HUES64 (cell line): Measurements from ENCODE around the gene KCNA2.

ENCODE experiments used
- H3K27ac ChIP-seq: 2 replicates; pipeline ENCODE4 v1.7.0; 2013; ENCODE audit warnings: low read depth, low read length, inconsistent platforms
- H3K27me3 ChIP-seq: 2 replicates; pipeline ENCODE4 v1.6.1; 2013; ENCODE audit warnings: mild to moderate bottlenecking, low read length; ENCODE audit not compliant: insufficient read depth
- H3K36me3 ChIP-seq: 2 replicates; pipeline ENCODE4 v1.6.1; 2013; ENCODE audit warnings: mild to moderate bottlenecking, low read length; ENCODE audit not compliant: insufficient read depth
- H3K4me1 ChIP-seq: 2 replicates; pipeline ENCODE4 v1.6.1; 2013; ENCODE audit warnings: mild to moderate bottlenecking, low read length, moderate library complexity; ENCODE audit not compliant: insufficient read depth
- H3K4me3 ChIP-seq: 2 replicates; pipeline ENCODE4 v1.5.1; 2013; ENCODE audit warnings: mild to moderate bottlenecking, low read length, moderate library complexity
- H3K9ac ChIP-seq: 2 replicates; pipeline ENCODE4 v1.6.1; 2013; ENCODE audit warnings: mild to moderate bottlenecking, low read depth, low read length
- H3K9me3 ChIP-seq: 2 replicates; pipeline ENCODE4 v1.6.1; 2013; ENCODE audit warnings: low read depth, low read length; ENCODE audit not compliant: insufficient read depth
- WGBS: fragments of 150-250, 120-280 bp; methylation state at CpG from one replicate; pipeline ENCODE4 v1.1.7; 2013; ENCODE audit warnings: missing lambda C conversion rate; 5-methylcytosine and 5-hydroxymethylcytosine counted together

The KCNA2 gene

DNA sequence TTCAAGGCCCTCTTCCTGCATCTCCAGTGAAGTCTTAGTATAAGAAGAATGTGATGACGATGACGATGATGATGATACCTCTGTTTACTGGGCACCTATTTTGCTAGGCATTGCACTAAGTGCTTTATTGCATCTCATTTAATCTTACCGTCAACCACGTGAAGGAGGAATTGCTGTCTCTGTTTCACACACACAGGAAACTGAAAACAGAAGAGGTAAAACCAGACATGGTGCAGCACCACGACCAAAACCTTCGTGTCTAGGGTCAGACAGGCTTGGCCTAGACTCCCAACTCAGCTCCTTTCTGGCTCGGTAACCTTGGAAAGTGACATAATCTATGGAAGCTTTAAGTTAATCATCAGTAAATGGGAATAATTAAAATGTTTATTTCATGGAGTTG lies 20.7 kb upstream of the KCNA2 start:
- no peak overlapping the region for H3K9ac ChIP-seq
- H3K4me3 ChIP-seq = no peak overlapping the region
- no peak overlapping the region for H3K27ac ChIP-seq
- H3K4me1 ChIP-seq = no peaks in the 10 kb centered on the region
- H3K27me3 ChIP-seq = peaks cover 26% of the 10 kb centered on the region; the same call in 1 of the 2 replicates
- H3K9me3 ChIP-seq = no peaks in the 10 kb centered on the region
- 88% methylated on average over 7 of the region's 7 CpGs for WGBS
- no peaks in the 10 kb centered on the region for H3K36me3 ChIP-seq

DNA sequence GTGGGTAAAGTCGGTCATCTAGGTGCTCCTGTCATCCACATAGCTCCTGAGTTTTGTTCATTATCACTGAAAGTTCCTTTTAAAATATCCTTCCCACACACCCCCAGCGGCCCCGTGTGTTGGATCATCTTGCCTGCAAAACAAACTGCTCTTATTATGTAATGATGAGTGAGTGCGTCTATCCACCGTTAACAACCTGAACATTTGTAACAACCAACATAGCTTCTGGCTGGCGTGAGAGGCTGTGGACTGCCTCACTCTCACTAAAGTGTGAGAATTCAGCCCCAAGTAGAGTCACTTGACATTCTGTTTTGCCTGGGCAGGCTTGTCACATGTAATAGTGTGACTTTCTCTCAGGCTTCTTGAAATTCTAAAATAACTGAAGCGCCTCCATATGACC lies 14.5 kb upstream of the KCNA2 start:
- no peaks in the 10 kb centered on the region for H3K4me1 ChIP-seq
- peaks cover 59% of the 10 kb centered on the region for H3K27me3 ChIP-seq
- H3K4me3 ChIP-seq = no peak overlapping the region
- H3K9ac ChIP-seq = no peak overlapping the region
- 80% methylated on average over 7 of the region's 7 CpGs for WGBS
- no peaks in the 10 kb centered on the region for H3K36me3 ChIP-seq
- H3K9me3 ChIP-seq = no peaks in the 10 kb centered on the region
- no peak overlapping the region for H3K27ac ChIP-seq

DNA sequence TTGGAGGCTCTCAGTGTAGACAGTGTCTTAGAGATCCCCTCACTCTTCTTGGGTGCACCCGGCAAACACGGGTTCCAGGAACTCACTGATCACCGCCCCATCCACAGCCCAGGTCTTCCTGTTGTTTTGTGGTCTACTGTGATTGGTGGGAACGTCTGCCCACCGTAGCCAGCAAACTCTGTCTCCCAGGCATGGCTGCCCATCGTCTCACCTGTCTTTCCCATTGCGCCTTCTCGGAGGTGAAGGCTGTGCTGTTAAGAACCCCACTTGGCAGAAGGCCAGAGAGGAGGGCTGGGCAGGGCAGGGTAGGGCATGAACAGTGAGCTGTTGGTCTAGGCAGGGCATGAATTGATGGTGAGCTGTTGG lies 14.1 kb upstream of the KCNA2 start:
- Histone ChIP-seq H3K4me1 (no peaks in the 10 kb centered on the region), H3K4me3 (no peak overlapping the region), H3K27me3 (peaks cover 63% of the 10 kb centered on the region), H3K27ac (no peak overlapping the region), H3K9me3 (no peaks in the 10 kb centered on the region), H3K9ac (no peak overlapping the region), H3K36me3 (no peaks in the 10 kb centered on the region)
- WGBS = 86% methylated on average over 8 of the region's 8 CpGs

- no peak overlapping the region for H3K9ac ChIP-seq
- H3K4me3 ChIP-seq = peak overlapping the region; percentile 44
- H3K36me3 ChIP-seq = no peaks in the 10 kb centered on the region
- H3K27ac ChIP-seq = no peak overlapping the region
- H3K27me3 ChIP-seq = peaks cover 66% of the 10 kb centered on the region
- no peaks in the 10 kb centered on the region for H3K9me3 ChIP-seq
- no peaks in the 10 kb centered on the region for H3K4me1 ChIP-seq
- 7% methylated on average over 26 of the region's 27 CpGs for WGBS
These were observed 13.5 kb upstream of the KCNA2 start for GRCh38 chr1:110619412-110620249.

DNA sequence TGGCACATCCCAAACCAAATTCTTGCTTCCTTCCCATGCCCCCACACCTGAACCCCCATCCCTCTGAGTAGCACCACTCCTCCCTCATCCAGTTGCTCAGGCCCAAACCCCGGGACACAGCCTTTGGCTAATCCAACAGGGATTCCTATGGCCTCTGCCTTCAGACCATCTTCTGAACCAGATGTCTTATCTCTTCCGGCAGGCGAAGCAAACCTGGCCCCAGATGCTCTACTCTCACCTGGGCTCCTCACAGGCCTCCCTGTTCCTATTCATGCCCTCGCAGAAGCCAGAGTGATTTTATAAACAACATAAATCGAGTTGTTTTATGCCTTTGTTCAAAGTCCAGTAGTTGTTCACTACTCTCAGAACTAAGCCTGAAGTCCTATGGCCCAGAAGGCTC lies 12.5 kb upstream of the KCNA2 start:
- H3K27me3 ChIP-seq = peaks cover 70% of the 10 kb centered on the region
- H3K36me3 ChIP-seq = no peaks in the 10 kb centered on the region
- H3K27ac ChIP-seq = no peak overlapping the region
- no peak overlapping the region for H3K9ac ChIP-seq
- WGBS = 81% methylated on average over 5 of the region's 5 CpGs
- H3K4me3 ChIP-seq = no peak overlapping the region
- no peaks in the 10 kb centered on the region for H3K9me3 ChIP-seq
- H3K4me1 ChIP-seq = no peaks in the 10 kb centered on the region

GRCh38 chr1:110617589-110617988 lies 11.4 kb upstream of the KCNA2 start:
- peaks cover 70% of the 10 kb centered on the region for H3K27me3 ChIP-seq
- no peaks in the 10 kb centered on the region for H3K9me3 ChIP-seq
- no peak overlapping the region for H3K9ac ChIP-seq
- H3K4me1 ChIP-seq = no peaks in the 10 kb centered on the region
- WGBS = 88% methylated on average over 5 of the region's 5 CpGs
- no peak overlapping the region for H3K27ac ChIP-seq
- no peak overlapping the region for H3K4me3 ChIP-seq
- H3K36me3 ChIP-seq = no peaks in the 10 kb centered on the region

GRCh38 chr1:110617116-110617515 lies 11.0 kb upstream of the KCNA2 start:
- Histone ChIP-seq H3K9ac (no peak overlapping the region), H3K27ac (no peak overlapping the region), H3K4me3 (no peak overlapping the region), H3K27me3 (peaks cover 70% of the 10 kb centered on the region), H3K9me3 (no peaks in the 10 kb centered on the region), H3K36me3 (no peaks in the 10 kb centered on the region), H3K4me1 (no peaks in the 10 kb centered on the region)
- WGBS = 79% methylated on average over 3 of the region's 3 CpGs

GRCh38 chr1:110616587-110616986 lies 10.4 kb upstream of the KCNA2 start:
- Histone ChIP-seq H3K4me3 (no peak overlapping the region), H3K27me3 (peaks cover 69% of the 10 kb centered on the region), H3K9me3 (no peaks in the 10 kb centered on the region), H3K27ac (no peak overlapping the region), H3K4me1 (no peaks in the 10 kb centered on the region), H3K36me3 (no peaks in the 10 kb centered on the region), H3K9ac (no peak overlapping the region)
- WGBS = 67% methylated on average over 3 of the region's 3 CpGs

GRCh38 chr1:110615548-110616130 lies 9.5 kb upstream of the KCNA2 start:
- Histone ChIP-seq H3K4me1 (no peaks in the 10 kb centered on the region), H3K27me3 (peaks cover 68% of the 10 kb centered on the region), H3K9me3 (no peaks in the 10 kb centered on the region), H3K27ac (no peak overlapping the region), H3K36me3 (no peaks in the 10 kb centered on the region), H3K9ac (no peak overlapping the region), H3K4me3 (no peak overlapping the region)
- 30% methylated on average over 8 of the region's 9 CpGs for WGBS

GRCh38 chr1:110612060-110612745 lies 6.0 kb upstream of the KCNA2 start:
- no peaks in the 10 kb centered on the region for H3K36me3 ChIP-seq
- WGBS = 85% methylated on average over 10 of the region's 10 CpGs
- no peak overlapping the region for H3K27ac ChIP-seq
- H3K4me3 ChIP-seq = no peak overlapping the region
- H3K9ac ChIP-seq = no peak overlapping the region
- H3K4me1 ChIP-seq = peaks cover 4% of the 10 kb centered on the region; the same call in 1 of the 2 replicates
- no peaks in the 10 kb centered on the region for H3K9me3 ChIP-seq
- H3K27me3 ChIP-seq = peaks cover 89% of the 10 kb centered on the region

DNA sequence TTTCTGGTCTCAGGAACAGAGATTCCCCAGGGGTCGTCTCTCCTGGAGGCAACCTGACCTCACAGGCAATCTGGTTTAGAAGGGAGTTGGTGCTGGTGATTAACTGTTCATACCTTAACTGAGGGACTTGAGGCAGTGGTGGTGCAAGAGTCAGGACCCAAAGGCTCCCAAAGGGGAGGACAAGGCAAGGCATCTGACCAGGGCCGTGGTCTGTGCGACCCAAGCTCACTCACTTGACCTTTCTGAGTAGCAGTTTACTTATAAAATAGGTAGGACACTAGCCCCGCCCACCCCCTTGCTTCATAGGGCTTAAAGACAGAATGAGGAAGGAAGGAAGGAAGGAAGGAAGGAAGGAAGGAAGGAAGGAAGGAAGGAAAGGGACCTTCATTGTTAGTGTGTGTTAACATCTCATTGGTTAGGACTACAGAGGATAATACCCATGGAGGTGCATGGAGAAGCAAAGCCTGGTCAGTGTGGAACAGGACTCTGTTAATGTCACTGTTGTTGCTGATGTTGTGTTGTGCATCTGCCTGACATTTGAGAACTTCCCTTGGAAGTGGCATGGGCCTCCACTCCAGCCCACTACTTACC lies 4.6 kb upstream of the KCNA2 start:
- peaks cover 95% of the 10 kb centered on the region for H3K27me3 ChIP-seq
- 89% methylated on average over 4 of the region's 4 CpGs for WGBS
- H3K9ac ChIP-seq = no peak overlapping the region

More for the DNA sequence above, 4.6 kb upstream of the KCNA2 start:
- H3K4me3 ChIP-seq = no peak overlapping the region
- H3K4me1 ChIP-seq = peaks cover 7% of the 10 kb centered on the region; the same call in 1 of the 2 replicates
- no peaks in the 10 kb centered on the region for H3K9me3 ChIP-seq
- H3K36me3 ChIP-seq = no peaks in the 10 kb centered on the region
- no peak overlapping the region for H3K27ac ChIP-seq
